ENCODE results near the gene KEAP1.

GRCh38 chr19:10549733-10550132 is 46.6 kb upstream of the KEAP1 start:
- TF ChIP-seq POLR2A (IDR thresholded peaks at IDR 0.05) (no peak), CTCF (IDR thresholded peaks at IDR 0.05) (no peak)
